Sigmoid colon (tissue), 4 donors: ENCODE results near the gene SLIT1.

ENCODE experiments used
- POLR2A ChIP-seq, 2 donors: fragments of 450-650 bp; IDR thresholded peaks; one replicate each; pipeline ENCODE4 v1.6.1; 2016; ENCODE audit warnings: antibody characterized with exemption in 2 of 2, mild to moderate bottlenecking in 2 of 2, moderate library complexity in 2 of 2
- POLR2AphosphoS5 ChIP-seq, 4 donors: sonication (generic); formaldehyde crosslinking; IDR thresholded peaks; one replicate each; pipeline ENCODE4 v1.6.1; 2017; ENCODE audit warnings: antibody characterized with exemption in 4 of 4
- TF ChIP-seq, protein P1 (sequence below), 4 experiments: fragments of 450-650 bp in 3 of 4; fragments of 200-600 bp in 1 of 4; IDR thresholded peaks; one replicate each; pipeline ENCODE4 v1.5.1; 2016 to 2019; ENCODE audit warnings: antibody characterized with exemption in 4 of 4, mild to moderate bottlenecking in 3 of 4, moderate library complexity in 2 of 4

DNA sequence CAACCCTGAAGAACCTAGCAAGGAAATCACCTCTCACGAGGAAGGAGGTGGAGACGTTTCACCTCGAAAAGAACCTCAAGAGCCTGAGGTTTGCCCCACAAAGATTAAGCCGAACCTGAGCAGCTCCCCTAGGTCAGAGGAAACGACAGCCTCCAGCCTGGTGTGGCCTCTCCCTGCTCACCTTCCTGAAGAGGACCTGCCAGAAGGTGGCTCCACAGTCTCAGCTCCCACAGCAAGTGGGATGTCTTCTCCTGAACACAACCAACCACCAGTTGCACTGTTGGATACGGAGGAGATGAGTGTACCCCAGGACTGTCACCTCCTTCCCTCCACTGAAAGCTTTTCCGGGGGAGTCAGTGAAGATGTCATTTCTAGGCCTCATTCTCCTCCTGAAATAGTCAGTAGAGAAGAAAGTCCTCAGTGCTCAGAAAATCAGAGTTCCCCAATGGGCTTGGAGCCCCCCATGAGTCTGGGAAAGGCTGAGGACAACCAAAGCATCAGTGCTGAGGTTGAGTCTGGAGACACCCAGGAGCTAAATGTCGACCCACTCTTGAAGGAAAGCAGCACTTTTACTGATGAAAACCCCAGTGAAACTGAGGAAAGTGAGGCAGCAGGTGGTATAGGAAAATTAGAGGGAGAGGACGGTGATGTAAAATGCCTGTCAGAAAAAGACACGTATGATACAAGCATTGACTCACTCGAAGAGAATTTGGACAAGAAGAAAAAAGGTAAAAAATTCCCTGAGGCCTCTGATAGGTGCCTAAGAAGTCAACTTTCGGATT lies 203.4 kb downstream of the SLIT1 start:
- TF ChIP-seq, protein P1, sequence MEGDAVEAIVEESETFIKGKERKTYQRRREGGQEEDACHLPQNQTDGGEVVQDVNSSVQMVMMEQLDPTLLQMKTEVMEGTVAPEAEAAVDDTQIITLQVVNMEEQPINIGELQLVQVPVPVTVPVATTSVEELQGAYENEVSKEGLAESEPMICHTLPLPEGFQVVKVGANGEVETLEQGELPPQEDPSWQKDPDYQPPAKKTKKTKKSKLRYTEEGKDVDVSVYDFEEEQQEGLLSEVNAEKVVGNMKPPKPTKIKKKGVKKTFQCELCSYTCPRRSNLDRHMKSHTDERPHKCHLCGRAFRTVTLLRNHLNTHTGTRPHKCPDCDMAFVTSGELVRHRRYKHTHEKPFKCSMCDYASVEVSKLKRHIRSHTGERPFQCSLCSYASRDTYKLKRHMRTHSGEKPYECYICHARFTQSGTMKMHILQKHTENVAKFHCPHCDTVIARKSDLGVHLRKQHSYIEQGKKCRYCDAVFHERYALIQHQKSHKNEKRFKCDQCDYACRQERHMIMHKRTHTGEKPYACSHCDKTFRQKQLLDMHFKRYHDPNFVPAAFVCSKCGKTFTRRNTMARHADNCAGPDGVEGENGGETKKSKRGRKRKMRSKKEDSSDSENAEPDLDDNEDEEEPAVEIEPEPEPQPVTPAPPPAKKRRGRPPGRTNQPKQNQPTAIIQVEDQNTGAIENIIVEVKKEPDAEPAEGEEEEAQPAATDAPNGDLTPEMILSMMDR (IDR thresholded peaks at IDR 0.05): no peak
- TF ChIP-seq POLR2A (IDR thresholded peaks at IDR 0.05) (no peak), POLR2AphosphoS5 (IDR thresholded peaks at IDR 0.05) (no peak)
